Small intestine (tissue), 7 donors: Measurements from ENCODE around the gene RRAGD. TPM values are rescaled to one million over a fixed set of nuclear protein-coding genes. Genes with fewer than 3 reads are reported as not detected.
A peak's percentile ranks its signal among the peaks of the same experiment; 100 is the strongest.

Experiments used
- DNase-seq, 2 donors: peaks; one replicate each; pipeline versions ENCODE4 v3.0.0 to v3.0.0-alpha.2; 2013
- FAIRE-seq: peaks from 2 replicates; lab custom pipeline; 2012; peaks lifted over from hg19 to GRCh38; lab: Jason Lieb, UNC
- H3K27ac ChIP-seq, 3 donors: one replicate each; pipeline ENCODE4 v1.5.1; 2013; ENCODE audit warnings: low read length in 2 of 3, mild to moderate bottlenecking in 2 of 3, control low read depth in 1 of 3, inconsistent platforms in 1 of 3, low read depth in 1 of 3, moderate library complexity in 1 of 3
- H3K27me3 ChIP-seq, 3 donors: one replicate each; pipeline ENCODE4 v1.6.1; 2013; ENCODE audit warnings: low read length in 3 of 3, inconsistent platforms in 1 of 3; ENCODE audit not compliant: control insufficient read depth in 3 of 3, insufficient read depth in 3 of 3
- H3K36me3 ChIP-seq, 3 donors: one replicate each; pipeline ENCODE4 v1.6.1; 2013; ENCODE audit warnings: low read length in 3 of 3, inconsistent platforms in 1 of 3, low read depth in 1 of 3, mild to moderate bottlenecking in 1 of 3, moderate library complexity in 1 of 3; ENCODE audit not compliant: control insufficient read depth in 3 of 3, insufficient read depth in 2 of 3
- H3K4me1 ChIP-seq, 3 donors: one replicate each; pipeline ENCODE4 v1.6.1; 2013; ENCODE audit warnings: low read length in 2 of 3, inconsistent platforms in 1 of 3, low read depth in 1 of 3, mild to moderate bottlenecking in 1 of 3, moderate library complexity in 1 of 3; ENCODE audit not compliant: control insufficient read depth in 3 of 3, insufficient read depth in 2 of 3
- H3K4me3 ChIP-seq, 3 donors: one replicate each; pipeline ENCODE4 v1.5.1; 2013; ENCODE audit warnings: low read length in 3 of 3, control low read depth in 1 of 3, inconsistent platforms in 1 of 3, low read depth in 1 of 3, mild to moderate bottlenecking in 1 of 3, moderate library complexity in 1 of 3
- H3K9me3 ChIP-seq, 2 donors: one replicate each; pipeline ENCODE4 v1.6.1; 2013; ENCODE audit warnings: low read depth in 1 of 2, low read length in 1 of 2; ENCODE audit not compliant: control insufficient read depth in 2 of 2, insufficient read depth in 1 of 2
- WGBS, 3 donors: extraction: QIAGEN DNeasy Blood & Tissue Kit; methylation state at CpG; one replicate each; pipeline ENCODE4 v1.1.7; 2013; 5-methylcytosine and 5-hydroxymethylcytosine counted together
- polyA plus RNA-seq, 4 donors: library from polyadenylated mRNA; stranded (reverse) in 3 of 4; unstranded in 1 of 4; fragments of 200-250 nt in 3 of 4; fragments of 120-200 nt in 1 of 4; gene quantifications; one replicate each; pipeline versions ENCODE4 v1.2.1 to v1.2.3, GENCODE V29; 2013
- donor health status: healthy with polysubstance abuse.
- donor health status: control.
- donor health status: control.
- donor health status: Bipolar disorder and iron deficiency.
- donor health status: healthy.

RRAGD gene
- polyA plus RNA-seq, 4 donors: 0.67 to 63.9 (median 2.6) TPM

GRCh38 chr6:89432875-89433251 lies 20.8 kb upstream of the RRAGD start, which contains the start of gene ANKRD6:
TSS of gene ANKRD6 (plus strand) at chr6:89433152. CDS start at chr6:89566977, 133,825 bp downstream.
- no peak for FAIRE-seq
- no peaks in the 10 kb centered on the region for H3K9me3 ChIP-seq
- WGBS, 3 donors: 0 to 1% (median 0%) methylated on average over 12 to 38 of the region's 38 CpGs
- peak within 1 kb of the TSS; percentile 52 to 64 (median 53) for H3K4me3 ChIP-seq
- H3K36me3 ChIP-seq: no peaks in the 10 kb centered on the region
- peaks cover 0 to 26% (median 0%) of the 10 kb centered on the region in 3 donors for H3K27me3 ChIP-seq
- no peak within 1 kb of the TSS for H3K27ac ChIP-seq
- DNase-seq: peak; percentile 61 to 88
- peaks cover 0 to 5% (median 0%) of the 10 kb centered on the region in 3 donors for H3K4me1 ChIP-seq

- H3K27ac ChIP-seq: no peak overlapping the region
- H3K27me3 ChIP-seq: peaks cover 0 to 24% (median 0%) of the 10 kb centered on the region in 3 donors
- no peaks in the 10 kb centered on the region for H3K9me3 ChIP-seq
- H3K4me3 ChIP-seq: no peak overlapping the region
- H3K36me3 ChIP-seq: no peaks in the 10 kb centered on the region
- H3K4me1 ChIP-seq: peaks cover 0 to 5% (median 0%) of the 10 kb centered on the region in 3 donors
- no peak for DNase-seq
- WGBS, 3 donors: 50 to 59% (median 53%) methylated on average over 7 of the region's 7 CpGs
- FAIRE-seq: no peak
These were observed 18.3 kb upstream of the RRAGD start for GRCh38 chr6:89430201-89430962.

- Histone ChIP-seq H3K9me3 (no peaks in the 10 kb centered on the region), H3K27me3 (peaks cover 2 to 8% (median 4%) of the 10 kb centered on the region in 3 donors), H3K36me3 (no peaks in the 10 kb centered on the region), H3K27ac (no peak overlapping the region), H3K4me1 (peaks cover 0 to 17% (median 4%) of the 10 kb centered on the region in 3 donors), H3K4me3 (no peak overlapping the region)
- FAIRE-seq: no peak
- no peak for DNase-seq
- WGBS, 3 donors: 89 to 92% (median 92%) methylated on average over 1 of the region's 1 CpG
These were observed 4.7 kb upstream of the RRAGD start for GRCh38 chr6:89416796-89417195.

GRCh38 chr6:89415185-89415584 lies 3.1 kb upstream of the RRAGD start:
- no peaks in the 10 kb centered on the region for H3K36me3 ChIP-seq
- DNase-seq (no peak), FAIRE-seq (no peak)
- 87 to 98% (median 89%) methylated on average over 2 of the region's 2 CpGs for WGBS, 3 donors
- H3K9me3 ChIP-seq: no peaks in the 10 kb centered on the region
- peaks cover 0 to 17% (median 4%) of the 10 kb centered on the region in 3 donors for H3K4me1 ChIP-seq
- no peak overlapping the region for H3K4me3 ChIP-seq
- H3K27ac ChIP-seq: no peak overlapping the region
- H3K27me3 ChIP-seq: peaks cover 4 to 14% (median 4%) of the 10 kb centered on the region in 3 donors

GRCh38 chr6:89414215-89414614 lies 2.1 kb upstream of the RRAGD start:
- Histone ChIP-seq H3K27me3 (peaks cover 4 to 16% (median 4%) of the 10 kb centered on the region in 3 donors), H3K4me1 (peaks cover 0 to 22% (median 4%) of the 10 kb centered on the region in 3 donors), H3K36me3 (no peaks in the 10 kb centered on the region), H3K9me3 (no peaks in the 10 kb centered on the region), H3K27ac (no peak overlapping the region), H3K4me3 (no peak overlapping the region)
- WGBS, 3 donors: 13 to 20% (median 13%) methylated on average over 2 of the region's 2 CpGs
- DNase-seq (peak; percentile 30 to 72), FAIRE-seq (no peak)

GRCh38 chr6:89413006-89413400 lies 930 bp upstream of the RRAGD start:
- H3K27me3 ChIP-seq: peaks cover 4 to 16% (median 4%) of the 10 kb centered on the region in 3 donors
- H3K9me3 ChIP-seq: no peaks in the 10 kb centered on the region
- H3K27ac ChIP-seq: peak overlapping the region in 1 of 3 donors; percentile 83
- no peaks in the 10 kb centered on the region for H3K36me3 ChIP-seq
- DNase-seq (no peak), FAIRE-seq (no peak)
- peak overlapping the region in 1 of 3 donors; percentile 78 for H3K4me3 ChIP-seq
- H3K4me1 ChIP-seq: peaks cover 0 to 22% (median 4%) of the 10 kb centered on the region in 3 donors
- WGBS, 3 donors: 18 to 38% (median 31%) methylated on average over 9 of the region's 9 CpGs

GRCh38 chr6:89411145-89412070 lies 665 bp downstream of the RRAGD start:
- Histone ChIP-seq H3K36me3 (no peaks in the 10 kb centered on the region), H3K9me3 (no peaks in the 10 kb centered on the region), H3K27me3 (peaks cover 4 to 12% (median 4%) of the 10 kb centered on the region in 3 donors), H3K4me3 (peak overlapping the region; percentile 67 to 78 (median 72)), H3K4me1 (peaks cover 0 to 22% (median 4%) of the 10 kb centered on the region in 3 donors), H3K27ac (peak overlapping the region in 1 of 3 donors; percentile 71)
- FAIRE-seq (no peak), DNase-seq (peak in 1 of 2 donors; percentile 72)
- 1% methylated on average over 73 to 93 of the region's 93 CpGs for WGBS, 3 donors

GRCh38 chr6:89410788-89411144 lies 1.3 kb downstream of the RRAGD start:
- peaks cover 4 to 12% (median 4%) of the 10 kb centered on the region in 3 donors for H3K27me3 ChIP-seq
- H3K9me3 ChIP-seq: no peaks in the 10 kb centered on the region
- WGBS, 3 donors: 10 to 15% (median 12%) methylated on average over 4 of the region's 4 CpGs
- FAIRE-seq (no peak), DNase-seq (no peak)
- no peaks in the 10 kb centered on the region for H3K36me3 ChIP-seq
- peak overlapping the region in 2 of 3 donors; percentile 72 to 78 for H3K4me3 ChIP-seq
- H3K27ac ChIP-seq: peak overlapping the region in 1 of 3 donors; percentile 71
- peaks cover 0 to 22% (median 4%) of the 10 kb centered on the region in 3 donors for H3K4me1 ChIP-seq
